ENCODE results near the gene ARMC7.

Gene ARMC7

GRCh38 chr17:75084039-75084660, 25.6 kb upstream of the ARMC7 start:
- no peak overlapping the region for H3K27ac ChIP-seq (ENCODE audit: insufficient read depth in 1 of 2, low read depth in 1 of 2, low read length in 2 of 2, poor library complexity in 1 of 2, severe bottlenecking in 2 of 2)
- H3K4me1 ChIP-seq (ENCODE audit: control extremely low read depth in 1 of 4, control insufficient read depth in 4 of 4, insufficient read depth in 4 of 4, low read length in 3 of 4) = peaks cover 0 to 27% (median 17%) of the 10 kb centered on the region in 4 experiments
- ChIA-PET POLR2A (no interaction called here), CTCF (interaction anchor here (1.0 to 2.3 kb wide), 7 partner anchors 8 to 122 kb away, joined by 3 to 10 read pairs (median 3); partner anchors contain the start of gene NT5C)
- no peaks in the 10 kb centered on the region for H3K27me3 ChIP-seq (replicated peaks in 2 of 5; ENCODE audit: control insufficient read depth in 4 of 5, insufficient read depth in 5 of 5, low read length in 4 of 5)
- DNase-seq = no peak
- 74% methylated on average over 10 of the region's 14 CpGs for whole genome bisulfite sequencing (ENCODE audit: insufficient coverage)
- no peaks in the 10 kb centered on the region for H3K9me3 ChIP-seq (ENCODE audit: control extremely low read depth in 1 of 5, control insufficient read depth in 4 of 5, insufficient read depth in 2 of 5, low read depth in 1 of 5, low read length in 4 of 5)
- no peaks in the 10 kb centered on the region for H3K36me3 ChIP-seq (ENCODE audit: control insufficient read depth in 4 of 4, insufficient read depth in 4 of 4, low read length in 3 of 4)
- no peak overlapping the region for H3K4me3 ChIP-seq (ENCODE audit: control insufficient read depth in 1 of 7, extremely low read depth in 1 of 7, insufficient read depth in 4 of 7, low read depth in 2 of 7, low read length in 6 of 7)

GRCh38 chr17:75086496-75087181, 23.1 kb upstream of the ARMC7 start:
- ChIA-PET POLR2A (interaction anchor here (2.4 kb wide), 1 partner anchor 9 kb away, joined by 7 read pairs; no protein-coding TSS in a partner anchor), CTCF (interaction anchor here (1.1 to 4.4 kb wide), 5 partner anchors 10 to 87 kb away, joined by 3 to 29 read pairs (median 5); no protein-coding TSS in a partner anchor)

GRCh38 chr17:75087182-75087557, 22.6 kb upstream of the ARMC7 start:
- ChIA-PET POLR2A (interaction anchor here (0.5 to 2.4 kb wide), 5 partner anchors 9 to 1608 kb away, joined by 3 to 7 read pairs (median 4); partner anchors contain the start of gene ARMC7), CTCF (interaction anchor here (1.1 to 4.4 kb wide), 6 partner anchors 10 to 86 kb away, joined by 3 to 29 read pairs (median 9); no protein-coding TSS in a partner anchor)
- DNase-seq = no peak
- WGBS (ENCODE audit: insufficient coverage) = 80% methylated on average over 12 of the region's 12 CpGs
- H3K4me3 ChIP-seq (ENCODE audit: control insufficient read depth in 1 of 7, extremely low read depth in 1 of 7, insufficient read depth in 4 of 7, low read depth in 2 of 7, low read length in 6 of 7) = peak overlapping the region; percentile 7 to 87 (median 75)
- H3K9me3 ChIP-seq (ENCODE audit: control extremely low read depth in 1 of 5, control insufficient read depth in 4 of 5, insufficient read depth in 2 of 5, low read depth in 1 of 5, low read length in 4 of 5) = no peaks in the 10 kb centered on the region
- H3K27me3 ChIP-seq (replicated peaks in 2 of 5; ENCODE audit: control insufficient read depth in 4 of 5, insufficient read depth in 5 of 5, low read length in 4 of 5) = no peaks in the 10 kb centered on the region
- peak overlapping the region in 1 of 2 experiments; percentile 67 for H3K27ac ChIP-seq (ENCODE audit: insufficient read depth in 1 of 2, low read depth in 1 of 2, low read length in 2 of 2, poor library complexity in 1 of 2, severe bottlenecking in 2 of 2)
- H3K4me1 ChIP-seq (ENCODE audit: control extremely low read depth in 1 of 4, control insufficient read depth in 4 of 4, insufficient read depth in 4 of 4, low read length in 3 of 4) = peaks cover 0 to 49% (median 29%) of the 10 kb centered on the region in 4 experiments
- no peaks in the 10 kb centered on the region for H3K36me3 ChIP-seq (ENCODE audit: control insufficient read depth in 4 of 4, insufficient read depth in 4 of 4, low read length in 3 of 4)

More at GRCh38 chr17:75086496-75087181, 23.1 kb upstream of the ARMC7 start:
- Histone ChIP-seq H3K4me1 (ENCODE audit: control extremely low read depth in 1 of 4, control insufficient read depth in 4 of 4, insufficient read depth in 4 of 4, low read length in 3 of 4) (peaks cover 0 to 45% (median 26%) of the 10 kb centered on the region in 4 experiments), H3K36me3 (ENCODE audit: control insufficient read depth in 4 of 4, insufficient read depth in 4 of 4, low read length in 3 of 4) (no peaks in the 10 kb centered on the region), H3K4me3 (ENCODE audit: control insufficient read depth in 1 of 7, extremely low read depth in 1 of 7, insufficient read depth in 4 of 7, low read depth in 2 of 7, low read length in 6 of 7) (no peak overlapping the region), H3K27ac (ENCODE audit: insufficient read depth in 1 of 2, low read depth in 1 of 2, low read length in 2 of 2, poor library complexity in 1 of 2, severe bottlenecking in 2 of 2) (no peak overlapping the region), H3K9me3 (ENCODE audit: control extremely low read depth in 1 of 5, control insufficient read depth in 4 of 5, insufficient read depth in 2 of 5, low read depth in 1 of 5, low read length in 4 of 5) (no peaks in the 10 kb centered on the region), H3K27me3 (replicated peaks in 2 of 5; ENCODE audit: control insufficient read depth in 4 of 5, insufficient read depth in 5 of 5, low read length in 4 of 5) (no peaks in the 10 kb centered on the region)
- 84% methylated on average over 11 of the region's 15 CpGs for WGBS (ENCODE audit: insufficient coverage)
- DNase-seq = no peak

- POLR2A ChIA-PET = interaction anchor here (0.5 to 2.4 kb wide), 6 partner anchors 8 to 1608 kb away, joined by 3 to 7 read pairs (median 4); partner anchors contain the start of gene ARMC7
Measured at GRCh38 chr17:75087558-75088453, 22.0 kb upstream of the ARMC7 start, which contains the start of gene SLC16A5. Gene SLC16A5 (plus strand): TSS chr17:75087954. CDS start chr17:75093637, 5,683 bp downstream.

GRCh38 chr17:75088465-75089417, 21.0 kb upstream of the ARMC7 start:
- Histone ChIP-seq H3K27ac (ENCODE audit: insufficient read depth in 1 of 2, low read depth in 1 of 2, low read length in 2 of 2, poor library complexity in 1 of 2, severe bottlenecking in 2 of 2) (peak overlapping the region in 1 of 2 experiments; percentile 67), H3K4me1 (ENCODE audit: control extremely low read depth in 1 of 4, control insufficient read depth in 4 of 4, insufficient read depth in 4 of 4, low read length in 3 of 4) (peaks cover 0 to 59% (median 29%) of the 10 kb centered on the region in 4 experiments)
- POLR2A ChIA-PET = interaction anchor here (0.9 to 2.4 kb wide), 4 partner anchors 7 to 35 kb away, joined by 3 to 7 read pairs (median 4); partner anchors contain the start of gene ARMC7

More at GRCh38 chr17:75087558-75088453, 22.0 kb upstream of the ARMC7 start, which contains the start of gene SLC16A5:
- Histone ChIP-seq H3K4me3 (ENCODE audit: control insufficient read depth in 1 of 7, extremely low read depth in 1 of 7, insufficient read depth in 4 of 7, low read depth in 2 of 7, low read length in 6 of 7) (peak within 1 kb of the TSS; percentile 7 to 87 (median 75)), H3K9me3 (ENCODE audit: control extremely low read depth in 1 of 5, control insufficient read depth in 4 of 5, insufficient read depth in 2 of 5, low read depth in 1 of 5, low read length in 4 of 5) (no peaks in the 10 kb centered on the region), H3K4me1 (ENCODE audit: control extremely low read depth in 1 of 4, control insufficient read depth in 4 of 4, insufficient read depth in 4 of 4, low read length in 3 of 4) (peaks cover 0 to 54% (median 29%) of the 10 kb centered on the region in 4 experiments), H3K36me3 (ENCODE audit: control insufficient read depth in 4 of 4, insufficient read depth in 4 of 4, low read length in 3 of 4) (no peaks in the 10 kb centered on the region), H3K27ac (ENCODE audit: insufficient read depth in 1 of 2, low read depth in 1 of 2, low read length in 2 of 2, poor library complexity in 1 of 2, severe bottlenecking in 2 of 2) (peak within 1 kb of the TSS in 1 of 2 experiments; percentile 67), H3K27me3 (replicated peaks in 2 of 5; ENCODE audit: control insufficient read depth in 4 of 5, insufficient read depth in 5 of 5, low read length in 4 of 5) (no peaks in the 10 kb centered on the region)
- DNase-seq = peak in 2 of 3 donors; percentile 42 to 52
- CTCF ChIA-PET = interaction anchor here (0.6 to 4.4 kb wide), 13 partner anchors 10 to 214 kb away, joined by 3 to 29 read pairs (median 5); partner anchors contain the start of gene NT5C
- WGBS (ENCODE audit: insufficient coverage) = 0% methylated on average over 57 of the region's 69 CpGs

More at GRCh38 chr17:75088465-75089417, 21.0 kb upstream of the ARMC7 start:
- H3K27me3 ChIP-seq (replicated peaks in 2 of 5; ENCODE audit: control insufficient read depth in 4 of 5, insufficient read depth in 5 of 5, low read length in 4 of 5) = no peaks in the 10 kb centered on the region
- H3K9me3 ChIP-seq (ENCODE audit: control extremely low read depth in 1 of 5, control insufficient read depth in 4 of 5, insufficient read depth in 2 of 5, low read depth in 1 of 5, low read length in 4 of 5) = no peaks in the 10 kb centered on the region
- no peak for DNase-seq
- CTCF ChIA-PET = interaction anchor here (0.6 to 4.4 kb wide), 17 partner anchors 8 to 215 kb away, joined by 3 to 29 read pairs (median 4); partner anchors contain the start of genes MIF4GD and NT5C
- H3K36me3 ChIP-seq (ENCODE audit: control insufficient read depth in 4 of 4, insufficient read depth in 4 of 4, low read length in 3 of 4) = peaks cover 0 to 4% (median 0%) of the 10 kb centered on the region in 4 experiments
- 88% methylated on average over 10 of the region's 11 CpGs for WGBS (ENCODE audit: insufficient coverage)
- peak overlapping the region; percentile 7 to 87 (median 75) for H3K4me3 ChIP-seq (ENCODE audit: control insufficient read depth in 1 of 7, extremely low read depth in 1 of 7, insufficient read depth in 4 of 7, low read depth in 2 of 7, low read length in 6 of 7)

Data from common myeloid progenitor, CD34-positive (primary cell).